HG02981 (cell line): ENCODE results near the gene GRM7.

Source experiments
- ATAC-seq: cut with Tn5 transposase; IDR thresholded peaks from one replicate; pipeline ENCODE4 v1.9.1; 2021; ENCODE audit warnings: mild to moderate bottlenecking, moderate library complexity; ENCODE audit not compliant: unreplicated experiment

Gene GRM7

GRCh38 chr3:7695049-7695448 is 834.1 kb downstream of the GRM7 start:
- no peak for ATAC-seq

GRCh38 chr3:7696320-7696719 is 835.4 kb downstream of the GRM7 start:
- no peak for ATAC-seq

- ATAC-seq = no peak
Observed at GRCh38 chr3:7697548-7697947, 836.6 kb downstream of the GRM7 start.

GRCh38 chr3:7700539-7700938 is 839.6 kb downstream of the GRM7 start:
- no peak for ATAC-seq

GRCh38 chr3:7700977-7701376 is 840.1 kb downstream of the GRM7 start:
- ATAC-seq = no peak

DNA sequence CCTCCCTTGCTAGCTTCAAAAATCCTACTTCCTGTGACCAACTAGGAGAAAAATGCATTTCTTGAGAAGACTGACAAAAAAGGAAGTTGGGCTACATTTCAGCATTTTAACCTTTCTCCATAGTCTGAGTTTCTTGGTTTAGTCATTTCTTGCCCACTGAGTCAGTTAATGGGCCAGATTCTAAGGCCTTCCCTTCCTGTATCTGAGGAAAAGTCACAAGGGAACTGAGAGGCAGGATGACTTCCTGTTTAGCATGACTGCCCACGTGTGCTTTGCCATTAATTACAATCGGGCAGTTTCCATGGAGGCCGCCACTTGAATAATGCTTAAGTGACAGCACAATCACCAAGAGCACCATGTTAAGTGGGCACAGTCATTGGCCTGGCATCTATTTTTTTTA is 846.3 kb downstream of the GRM7 start:
- no peak for ATAC-seq

DNA sequence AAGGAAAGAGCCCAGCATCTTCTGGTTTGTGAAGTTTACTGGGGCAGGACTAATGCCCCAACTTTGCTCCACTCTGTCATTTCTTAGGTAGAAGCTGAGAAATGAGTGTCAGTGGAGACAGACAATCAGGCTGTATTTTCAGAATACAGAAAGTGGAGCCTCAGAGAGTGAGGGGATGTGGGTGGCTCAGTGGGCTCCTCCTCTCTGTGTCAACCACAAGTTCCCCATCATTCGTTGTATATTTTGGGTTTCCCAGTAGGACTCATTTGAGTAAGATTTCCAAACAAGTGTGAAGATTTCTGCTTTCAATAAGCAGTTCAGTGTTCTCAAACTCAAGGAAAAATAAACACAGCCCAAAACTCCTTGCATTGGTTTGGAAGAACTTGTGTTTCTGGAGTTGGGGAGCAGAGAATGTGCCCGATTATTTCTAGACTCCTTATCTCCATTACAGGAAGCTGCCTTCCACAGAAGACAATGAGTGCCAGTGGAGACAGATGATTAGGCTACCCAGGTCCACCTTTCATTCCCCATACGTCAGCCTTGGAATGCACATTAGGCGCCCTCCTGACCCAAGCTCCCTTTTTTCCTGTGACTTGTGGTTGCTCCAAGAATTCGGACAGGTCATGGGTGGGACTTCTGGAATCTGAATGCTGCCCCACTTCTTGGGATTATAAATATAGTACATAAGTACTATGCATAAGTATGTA is 848.6 kb downstream of the GRM7 start:
- no peak for ATAC-seq

GRCh38 chr3:7710284-7710683 is 849.4 kb downstream of the GRM7 start:
- ATAC-seq = no peak

DNA sequence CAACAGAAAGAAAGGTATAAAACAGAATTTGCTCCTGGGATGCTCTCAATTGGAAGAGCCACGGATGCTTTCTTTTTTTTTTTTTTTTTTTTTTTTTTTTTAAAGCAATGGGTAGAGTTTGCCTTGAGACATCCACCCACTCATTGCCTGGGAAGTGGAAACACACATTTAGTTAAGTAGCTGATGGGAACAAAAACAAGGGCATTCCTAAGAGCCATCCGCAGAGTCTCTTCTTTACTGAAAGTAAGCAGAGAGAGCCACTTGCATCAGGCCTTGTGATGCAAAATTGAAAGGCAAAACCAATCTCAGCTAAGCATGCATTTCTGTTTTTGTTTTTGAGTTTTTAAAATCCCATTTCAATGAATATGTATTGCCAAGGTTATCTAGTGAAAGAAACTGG is 852.8 kb downstream of the GRM7 start:
- ATAC-seq = no peak

- no peak for ATAC-seq
Observed at GRCh38 chr3:7720649-7721297, 859.9 kb downstream of the GRM7 start.

- no peak for ATAC-seq
Observed at GRCh38 chr3:7721869-7722268, 861.0 kb downstream of the GRM7 start.

DNA sequence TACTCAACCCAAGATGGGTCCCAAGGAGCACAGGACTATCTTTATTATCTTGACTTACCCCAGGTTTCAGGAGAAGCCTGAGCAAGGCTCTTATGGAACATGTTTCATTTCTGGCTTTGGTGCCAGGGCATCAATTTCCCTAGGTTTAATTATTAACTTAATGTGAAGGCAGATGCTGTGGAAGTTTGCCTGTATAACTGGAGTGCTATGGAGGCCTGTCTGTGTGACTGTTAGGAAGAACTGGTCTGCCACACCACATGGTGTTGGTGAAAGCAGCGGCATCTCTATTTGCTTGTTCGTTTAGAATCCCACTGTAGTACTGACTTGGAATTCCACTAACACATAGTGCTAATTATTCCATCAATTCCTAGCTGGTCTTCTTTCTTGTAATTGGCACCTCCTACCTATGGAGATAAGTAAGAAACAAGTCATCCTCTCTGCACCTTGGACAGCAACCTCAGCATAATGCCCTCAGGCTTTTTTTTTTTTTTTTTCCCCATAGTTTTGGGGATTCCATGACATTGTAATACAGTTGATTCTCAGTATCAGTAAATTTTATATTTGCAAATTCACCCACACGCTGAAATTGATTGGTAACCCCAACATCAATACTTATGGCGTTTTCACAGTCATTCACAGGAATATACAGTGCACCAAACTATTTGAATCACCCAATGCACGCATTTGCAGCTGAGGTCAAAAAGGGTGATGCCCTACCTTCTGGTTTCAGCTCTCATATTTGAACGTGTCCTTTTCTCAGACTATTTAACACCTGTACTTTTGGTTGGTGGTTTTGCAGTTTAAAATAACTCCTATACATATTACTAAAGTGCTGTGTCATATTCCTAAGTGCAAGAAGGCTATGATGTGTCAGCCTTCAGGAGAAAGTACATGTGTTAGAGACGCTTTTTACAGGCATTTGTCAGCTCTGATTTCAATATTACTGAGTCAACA is 867.9 kb downstream of the GRM7 start:
- no peak for ATAC-seq

DNA sequence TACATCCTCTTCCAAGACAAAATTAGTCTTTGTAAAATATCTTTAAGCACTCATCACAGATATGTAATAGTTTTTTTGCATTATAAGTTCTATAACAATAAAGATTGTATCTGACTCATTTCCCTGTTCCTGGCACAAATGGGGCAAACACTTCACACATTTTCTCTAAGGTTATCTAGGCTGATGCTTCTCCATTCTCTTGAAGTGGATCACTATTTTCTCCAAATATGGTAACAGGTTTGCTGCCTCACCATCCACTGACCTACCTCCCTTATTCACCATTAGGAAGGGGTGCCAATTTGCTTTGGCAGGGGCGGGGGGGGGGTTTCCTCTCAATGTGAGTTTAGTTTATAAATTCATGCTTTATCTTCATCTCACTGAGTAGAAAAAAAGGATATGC is 873.0 kb downstream of the GRM7 start:
- ATAC-seq = no peak

DNA sequence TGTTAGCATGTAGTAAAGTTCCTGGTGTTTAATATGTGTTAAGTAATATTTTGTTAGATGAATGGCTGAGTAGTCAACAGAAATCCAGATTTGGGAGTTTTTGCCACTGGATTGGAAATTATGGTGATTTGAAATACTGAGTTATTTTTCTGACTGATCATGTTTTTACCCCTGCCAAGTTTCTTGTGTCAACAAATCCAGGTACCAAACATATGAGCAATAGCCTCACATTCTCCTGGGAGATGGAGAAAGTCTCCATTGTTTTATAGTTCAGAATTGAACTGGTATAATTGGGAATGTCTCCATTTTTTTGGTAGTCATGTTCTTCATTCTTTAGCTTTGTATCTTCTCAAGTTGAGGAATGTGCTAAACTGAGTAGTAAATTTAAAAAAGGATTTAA is 873.5 kb downstream of the GRM7 start:
- ATAC-seq = no peak

DNA sequence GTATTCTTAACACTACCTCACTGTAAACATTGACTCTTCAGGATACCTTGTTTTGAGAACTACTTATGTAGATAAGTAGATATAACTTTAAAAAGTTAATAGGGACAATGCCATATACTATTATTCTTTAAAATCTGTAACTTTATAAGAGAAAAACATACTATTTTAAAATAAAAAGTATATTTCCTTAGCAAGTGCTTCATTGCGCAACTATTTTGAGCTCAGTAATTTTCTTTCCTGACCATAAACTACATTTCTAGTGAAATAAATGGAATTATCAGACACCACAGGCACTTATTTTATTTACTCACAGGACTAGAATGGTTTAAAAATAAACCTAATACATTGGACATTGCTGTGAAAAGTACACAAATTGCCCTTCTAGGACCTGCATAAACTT is 876.3 kb downstream of the GRM7 start:
- no peak for ATAC-seq

GRCh38 chr3:7739754-7740153 is 878.8 kb downstream of the GRM7 start:
- ATAC-seq = no peak

DNA sequence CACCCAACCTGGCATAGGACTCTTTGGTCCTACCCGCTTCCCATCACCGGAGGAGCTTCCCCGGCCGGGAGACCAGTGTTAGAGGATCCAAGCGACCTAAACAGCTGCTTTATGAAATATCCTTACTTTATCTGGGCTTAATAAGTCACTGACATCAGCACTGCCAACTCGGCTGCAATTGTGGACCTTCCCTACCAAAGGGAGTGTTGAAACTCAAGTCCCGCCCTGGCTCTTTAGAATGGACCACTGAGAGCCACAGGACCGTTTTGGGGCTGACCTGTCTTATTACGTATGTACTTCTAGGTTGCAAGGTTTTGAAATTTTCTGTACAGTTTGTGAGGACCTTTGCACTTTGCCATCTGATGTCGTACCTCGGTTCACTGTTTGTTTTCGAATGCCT is 879.5 kb downstream of the GRM7 start:
- ATAC-seq = no peak

- no peak for ATAC-seq
Observed at GRCh38 chr3:7744850-7745249, 883.9 kb downstream of the GRM7 start.

- ATAC-seq = no peak
Observed at GRCh38 chr3:7745711-7746110, 884.8 kb downstream of the GRM7 start.

DNA sequence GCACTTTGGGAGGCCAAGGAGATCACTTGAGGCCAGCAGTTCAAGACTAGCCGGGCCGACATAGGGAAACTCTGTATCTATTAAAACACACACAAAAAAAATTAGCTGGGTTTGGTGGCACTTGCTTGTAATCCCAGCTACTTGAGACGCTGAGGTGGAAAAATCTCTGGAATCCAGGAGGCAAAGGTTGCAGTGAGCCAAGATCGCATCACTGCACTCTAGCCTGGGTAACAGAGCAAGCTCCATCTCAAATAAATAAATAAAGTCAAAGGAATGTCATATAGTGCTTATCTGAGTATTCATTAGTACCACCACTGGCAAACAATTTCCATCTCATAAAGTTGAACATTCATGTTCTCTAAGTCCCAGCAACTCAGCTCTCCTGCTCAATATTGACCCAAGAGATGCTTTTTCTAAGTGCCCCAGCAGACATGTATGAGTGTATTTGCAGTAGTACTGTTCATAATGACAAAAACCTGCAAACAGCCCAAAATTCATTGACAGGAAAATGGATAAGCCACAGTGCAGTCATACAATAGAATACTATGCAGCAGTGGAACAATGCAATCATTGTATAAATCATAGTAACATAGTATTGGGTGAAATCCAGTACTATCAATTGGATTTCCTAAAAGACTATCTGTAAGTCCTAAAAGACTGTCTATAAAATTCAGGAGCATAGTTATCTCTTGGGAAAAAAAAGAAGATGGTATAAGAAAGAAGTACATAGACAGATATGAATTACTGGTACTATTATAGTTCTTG is 889.2 kb downstream of the GRM7 start:
- ATAC-seq = no peak

- ATAC-seq = no peak
Observed at GRCh38 chr3:7752005-7752404, 891.1 kb downstream of the GRM7 start.
